ENCODE data around the gene MAP3K7CL.
A peak's percentile ranks its signal among the peaks of the same experiment; 100 is the strongest.

Gene MAP3K7CL

GRCh38 chr21:29194342-29194741, 63.9 kb downstream of the MAP3K7CL start:
- no peak for DNase-seq (ENCODE audit: low read depth in 2 of 2, low spot score in 1 of 2)

- DNase-seq (ENCODE audit: low read depth in 2 of 2, low spot score in 1 of 2) = no peak
These were observed 64.4 kb downstream of the MAP3K7CL start for GRCh38 chr21:29194847-29195246.

- peak; percentile 3 to 31 for DNase-seq (ENCODE audit: low read depth in 2 of 2, low spot score in 1 of 2)
These were observed 65.7 kb downstream of the MAP3K7CL start for GRCh38 chr21:29195981-29196669.

GRCh38 chr21:29196670-29197191, 66.3 kb downstream of the MAP3K7CL start:
- no peak for DNase-seq (ENCODE audit: low read depth in 2 of 2, low spot score in 1 of 2)

- DNase-seq (ENCODE audit: low read depth in 2 of 2, low spot score in 1 of 2) = no peak
These were observed 70.7 kb downstream of the MAP3K7CL start for GRCh38 chr21:29201186-29201585.

GRCh38 chr21:29205009-29205408, 74.6 kb downstream of the MAP3K7CL start:
- DNase-seq (ENCODE audit: low read depth in 2 of 2, low spot score in 1 of 2) = no peak

- DNase-seq (ENCODE audit: low read depth in 2 of 2, low spot score in 1 of 2) = no peak
These were observed 75.5 kb downstream of the MAP3K7CL start for GRCh38 chr21:29205988-29206387.

GRCh38 chr21:29206445-29206844, 76.0 kb downstream of the MAP3K7CL start:
- no peak for DNase-seq (ENCODE audit: low read depth in 2 of 2, low spot score in 1 of 2)

GRCh38 chr21:29207201-29207600, 76.8 kb downstream of the MAP3K7CL start:
- DNase-seq (ENCODE audit: low read depth in 2 of 2, low spot score in 1 of 2) = no peak

- no peak for DNase-seq (ENCODE audit: low read depth in 2 of 2, low spot score in 1 of 2)
These were observed 77.7 kb downstream of the MAP3K7CL start for GRCh38 chr21:29208044-29208681.

- DNase-seq (ENCODE audit: low read depth in 2 of 2, low spot score in 1 of 2) = no peak
These were observed 78.2 kb downstream of the MAP3K7CL start for GRCh38 chr21:29208682-29209059.

GRCh38 chr21:29209696-29210095, 79.3 kb downstream of the MAP3K7CL start:
- no peak for DNase-seq (ENCODE audit: low read depth in 2 of 2, low spot score in 1 of 2)

GRCh38 chr21:29211205-29211604, 80.8 kb downstream of the MAP3K7CL start:
- DNase-seq (ENCODE audit: low read depth in 2 of 2, low spot score in 1 of 2) = no peak

GRCh38 chr21:29212446-29212845, 82.0 kb downstream of the MAP3K7CL start:
- no peak for DNase-seq (ENCODE audit: low read depth in 2 of 2, low spot score in 1 of 2)

- DNase-seq (ENCODE audit: low read depth in 2 of 2, low spot score in 1 of 2) = no peak
These were observed 83.3 kb downstream of the MAP3K7CL start for GRCh38 chr21:29213513-29214385.

GRCh38 chr21:29215709-29216108, 85.3 kb downstream of the MAP3K7CL start:
- DNase-seq (ENCODE audit: low read depth in 2 of 2, low spot score in 1 of 2) = no peak

GRCh38 chr21:29217818-29218291, 87.4 kb downstream of the MAP3K7CL start:
- no peak for DNase-seq (ENCODE audit: low read depth in 2 of 2, low spot score in 1 of 2)

GRCh38 chr21:29218749-29219148, 88.3 kb downstream of the MAP3K7CL start:
- no peak for DNase-seq (ENCODE audit: low read depth in 2 of 2, low spot score in 1 of 2)

- no peak for DNase-seq (ENCODE audit: low read depth in 2 of 2, low spot score in 1 of 2)
These were observed 88.8 kb downstream of the MAP3K7CL start for GRCh38 chr21:29219165-29219770.

- DNase-seq (ENCODE audit: low read depth in 2 of 2, low spot score in 1 of 2) = no peak
These were observed 90.9 kb downstream of the MAP3K7CL start for GRCh38 chr21:29221253-29221744.

GRCh38 chr21:29224006-29224405, 93.6 kb downstream of the MAP3K7CL start:
- DNase-seq (ENCODE audit: low read depth in 2 of 2, low spot score in 1 of 2) = no peak

All from stimulated activated CD8-positive, alpha-beta memory T cell treated with anti-CD3 and anti-CD28 coated beads, Interleukin-4, amount 100 ng/mL, for 1 hour (primary cell).